Ishikawa (cell line): Measurements from ENCODE around the gene ITPR1.

ENCODE experiments used
- CEBPB ChIP-seq: IDR thresholded peaks from 2 replicates; pipeline ENCODE4 v1.6.1; 2012
- CREB1 ChIP-seq: IDR thresholded peaks from 2 replicates; pipeline ENCODE4 v1.6.1; 2012; ENCODE audit warnings: low read depth
- EGR1 ChIP-seq: IDR thresholded peaks from 2 replicates; pipeline ENCODE4 v1.6.1; 2012
- EP300 ChIP-seq: IDR thresholded peaks from 2 replicates; pipeline ENCODE4 v1.6.1; 2012; ENCODE audit warnings: borderline replicate concordance
- FOXM1 ChIP-seq: IDR thresholded peaks from 2 replicates; pipeline ENCODE4 v1.6.1; 2012; ENCODE audit warnings: low read depth, borderline replicate concordance
- MAX ChIP-seq: IDR thresholded peaks from 2 replicates; pipeline ENCODE4 v1.6.1; 2012
- NFIC ChIP-seq: IDR thresholded peaks from 2 replicates; pipeline ENCODE4 v1.6.1; 2012
- RAD21 ChIP-seq: IDR thresholded peaks from 2 replicates; pipeline ENCODE4 v1.6.1; 2012; ENCODE audit warnings: low read depth
- REST ChIP-seq: IDR thresholded peaks from 2 replicates; pipeline ENCODE4 v1.6.1; 2012; ENCODE audit warnings: low read depth, mild to moderate bottlenecking
- TAF1 ChIP-seq: IDR thresholded peaks from 2 replicates; pipeline ENCODE4 v1.6.1; 2012; ENCODE audit warnings: low read depth, mild to moderate bottlenecking
- TCF12 ChIP-seq: IDR thresholded peaks from 2 replicates; pipeline ENCODE4 v1.6.1; 2012; ENCODE audit warnings: low read depth
- TEAD4 ChIP-seq: IDR thresholded peaks from 2 replicates; pipeline ENCODE4 v1.6.1; 2012
- USF1 ChIP-seq: IDR thresholded peaks from 2 replicates; pipeline ENCODE4 v1.6.1; 2012
- YY1 ChIP-seq: IDR thresholded peaks from 2 replicates; pipeline ENCODE4 v1.6.1; 2012; ENCODE audit warnings: low read depth
- ZBTB7A ChIP-seq: IDR thresholded peaks from 2 replicates; pipeline ENCODE4 v1.6.1; 2012; ENCODE audit warnings: low read depth

The ITPR1 gene

GRCh38 chr3:4587061-4587837 is 94.1 kb downstream of the ITPR1 start:
- TF ChIP-seq TCF12 = no peak
- no peak for TF ChIP-seq RAD21
- no peak for TF ChIP-seq ZBTB7A
- no peak for TF ChIP-seq REST
- TF ChIP-seq USF1 = no peak
- no peak for TF ChIP-seq NFIC
- TF ChIP-seq EGR1 = no peak
- no peak for TF ChIP-seq CREB1
- TF ChIP-seq MAX = no peak
- no peak for TF ChIP-seq CEBPB
- no peak for TF ChIP-seq FOXM1
- no peak for TF ChIP-seq TAF1
- TF ChIP-seq TEAD4 = no peak
- TF ChIP-seq YY1 = no peak
- TF ChIP-seq EP300 = no peak

- TF ChIP-seq FOXM1 (no peak), CEBPB (no peak), NFIC (no peak), MAX (no peak), YY1 (no peak), USF1 (no peak), REST (no peak), EGR1 (no peak), ZBTB7A (no peak), TAF1 (no peak)
Observed at GRCh38 chr3:4587838-4588105, 94.6 kb downstream of the ITPR1 start.

- TF ChIP-seq MAX = no peak
- TF ChIP-seq ZBTB7A = no peak
- TF ChIP-seq EGR1 = no peak
- no peak for TF ChIP-seq NFIC
Observed at GRCh38 chr3:4588466-4588865, 95.3 kb downstream of the ITPR1 start.

- no peak for TF ChIP-seq TAF1
- no peak for TF ChIP-seq EP300
- TF ChIP-seq CEBPB = no peak
- no peak for TF ChIP-seq TCF12
- TF ChIP-seq REST = no peak
- TF ChIP-seq NFIC = no peak
- no peak for TF ChIP-seq USF1
- TF ChIP-seq YY1 = no peak
- no peak for TF ChIP-seq RAD21
- no peak for TF ChIP-seq ZBTB7A
- no peak for TF ChIP-seq MAX
- no peak for TF ChIP-seq FOXM1
- no peak for TF ChIP-seq TEAD4
- no peak for TF ChIP-seq EGR1
- no peak for TF ChIP-seq CREB1
Observed at GRCh38 chr3:4589475-4590097, 96.4 kb downstream of the ITPR1 start.
